Measurements from ENCODE around the gene KCNK16.

KCNK16 gene

GRCh38 chr6:39328066-39328465, 5.6 kb upstream of the KCNK16 start:
- TF ChIP-seq CTCF (conservative IDR thresholded peaks at IDR 0.05; ENCODE audit: low read depth, low read length): no peak
- H3K27me3 ChIP-seq (ENCODE audit: insufficient read depth, low read depth): no peaks in the 10 kb centered on the region

GRCh38 chr6:39327507-39327906, 5.0 kb upstream of the KCNK16 start:
- Histone ChIP-seq H3K36me3 (ENCODE audit: insufficient read depth) (no peaks in the 10 kb centered on the region), H3K4me2 (no peak overlapping the region), H3K4me1 (ENCODE audit: low read depth, poor library complexity, severe bottlenecking) (no peaks in the 10 kb centered on the region), H3K79me2 (ENCODE audit: insufficient read depth, low read depth) (no peaks in the 10 kb centered on the region), H3K9ac (no peak overlapping the region), H4K20me1 (ENCODE audit: insufficient read depth) (no peaks in the 10 kb centered on the region), H3K27me3 (ENCODE audit: insufficient read depth, low read depth) (no peaks in the 10 kb centered on the region), H3K4me3 (IDR thresholded peaks at IDR 0.05; ENCODE audit: insufficient read depth, low read depth, low read length) (no peak overlapping the region), H3K27ac (no peak overlapping the region), H2AFZ (ENCODE audit: low read depth) (no peak overlapping the region)
- no peak for TF ChIP-seq CTCF (conservative IDR thresholded peaks at IDR 0.05; ENCODE audit: low read depth, low read length)

More at GRCh38 chr6:39328066-39328465, 5.6 kb upstream of the KCNK16 start:
- Histone ChIP-seq H3K79me2 (ENCODE audit: insufficient read depth, low read depth) (no peaks in the 10 kb centered on the region), H3K4me2 (no peak overlapping the region), H3K9ac (no peak overlapping the region), H3K27ac (no peak overlapping the region), H4K20me1 (ENCODE audit: insufficient read depth) (no peaks in the 10 kb centered on the region), H2AFZ (ENCODE audit: low read depth) (no peak overlapping the region), H3K4me3 (IDR thresholded peaks at IDR 0.05; ENCODE audit: insufficient read depth, low read depth, low read length) (no peak overlapping the region), H3K36me3 (ENCODE audit: insufficient read depth) (no peaks in the 10 kb centered on the region), H3K4me1 (ENCODE audit: low read depth, poor library complexity, severe bottlenecking) (no peaks in the 10 kb centered on the region)

GRCh38 chr6:39321761-39322160, 741 bp downstream of the KCNK16 start:
- H3K79me2 ChIP-seq (ENCODE audit: insufficient read depth, low read depth): no peaks in the 10 kb centered on the region

GRCh38 chr6:39320363-39320984, 2.0 kb downstream of the KCNK16 start:
- H3K9ac ChIP-seq: no peak overlapping the region
- H3K4me2 ChIP-seq: no peak overlapping the region
- no peaks in the 10 kb centered on the region for H3K79me2 ChIP-seq (ENCODE audit: insufficient read depth, low read depth)
- no peaks in the 10 kb centered on the region for H3K36me3 ChIP-seq (ENCODE audit: insufficient read depth)
- no peak overlapping the region for H3K4me3 ChIP-seq (IDR thresholded peaks at IDR 0.05; ENCODE audit: insufficient read depth, low read depth, low read length)
- no peak for TF ChIP-seq CTCF (conservative IDR thresholded peaks at IDR 0.05; ENCODE audit: low read depth, low read length)
- H3K27ac ChIP-seq: no peak overlapping the region
- H3K27me3 ChIP-seq (ENCODE audit: insufficient read depth, low read depth): no peaks in the 10 kb centered on the region
- no peaks in the 10 kb centered on the region for H3K4me1 ChIP-seq (ENCODE audit: low read depth, poor library complexity, severe bottlenecking)
- no peaks in the 10 kb centered on the region for H4K20me1 ChIP-seq (ENCODE audit: insufficient read depth)
- no peak overlapping the region for H2AFZ ChIP-seq (ENCODE audit: low read depth)

More at GRCh38 chr6:39321761-39322160, 741 bp downstream of the KCNK16 start:
- Histone ChIP-seq H3K4me1 (ENCODE audit: low read depth, poor library complexity, severe bottlenecking) (no peaks in the 10 kb centered on the region), H3K36me3 (ENCODE audit: insufficient read depth) (no peaks in the 10 kb centered on the region), H3K27me3 (ENCODE audit: insufficient read depth, low read depth) (no peaks in the 10 kb centered on the region), H4K20me1 (ENCODE audit: insufficient read depth) (no peaks in the 10 kb centered on the region), H2AFZ (ENCODE audit: low read depth) (no peak overlapping the region), H3K27ac (no peak overlapping the region), H3K4me2 (no peak overlapping the region), H3K9ac (no peak overlapping the region), H3K4me3 (IDR thresholded peaks at IDR 0.05; ENCODE audit: insufficient read depth, low read depth, low read length) (no peak overlapping the region)
- no peak for TF ChIP-seq CTCF (conservative IDR thresholded peaks at IDR 0.05; ENCODE audit: low read depth, low read length)

Data from KMS-11 (cell line).